HG02759 (cell line): Measurements from ENCODE around the gene NPFF.
A peak's percentile ranks its signal among the peaks of the same experiment; 100 is the strongest.
"Not testable (repeated sequence)": the region's sequence is repeated elsewhere in the genome, so short reads cannot be mapped to it uniquely, and the experiment has no call there.

Experiments
- ATAC-seq: cut with Tn5 transposase; IDR thresholded peaks from one replicate; pipeline ENCODE4 v1.9.1; 2021; ENCODE audit warnings: mild to moderate bottlenecking, moderate library complexity; ENCODE audit not compliant: unreplicated experiment

The NPFF gene

DNA sequence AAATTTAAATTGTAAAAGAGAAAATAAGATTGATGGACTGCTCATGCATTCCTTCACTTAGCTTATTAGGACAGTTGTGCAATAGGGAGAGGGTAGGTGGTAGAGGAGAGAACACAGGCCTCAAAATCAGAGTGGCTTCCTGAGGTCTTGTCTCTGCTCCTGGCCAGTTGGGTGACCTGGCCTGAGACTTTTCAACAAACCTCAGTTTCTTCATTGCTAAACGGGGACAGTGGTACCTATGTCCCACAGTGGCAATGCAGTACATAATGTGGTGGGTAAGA lies 10.6 kb downstream of the NPFF start:
- ATAC-seq, result no peak

DNA sequence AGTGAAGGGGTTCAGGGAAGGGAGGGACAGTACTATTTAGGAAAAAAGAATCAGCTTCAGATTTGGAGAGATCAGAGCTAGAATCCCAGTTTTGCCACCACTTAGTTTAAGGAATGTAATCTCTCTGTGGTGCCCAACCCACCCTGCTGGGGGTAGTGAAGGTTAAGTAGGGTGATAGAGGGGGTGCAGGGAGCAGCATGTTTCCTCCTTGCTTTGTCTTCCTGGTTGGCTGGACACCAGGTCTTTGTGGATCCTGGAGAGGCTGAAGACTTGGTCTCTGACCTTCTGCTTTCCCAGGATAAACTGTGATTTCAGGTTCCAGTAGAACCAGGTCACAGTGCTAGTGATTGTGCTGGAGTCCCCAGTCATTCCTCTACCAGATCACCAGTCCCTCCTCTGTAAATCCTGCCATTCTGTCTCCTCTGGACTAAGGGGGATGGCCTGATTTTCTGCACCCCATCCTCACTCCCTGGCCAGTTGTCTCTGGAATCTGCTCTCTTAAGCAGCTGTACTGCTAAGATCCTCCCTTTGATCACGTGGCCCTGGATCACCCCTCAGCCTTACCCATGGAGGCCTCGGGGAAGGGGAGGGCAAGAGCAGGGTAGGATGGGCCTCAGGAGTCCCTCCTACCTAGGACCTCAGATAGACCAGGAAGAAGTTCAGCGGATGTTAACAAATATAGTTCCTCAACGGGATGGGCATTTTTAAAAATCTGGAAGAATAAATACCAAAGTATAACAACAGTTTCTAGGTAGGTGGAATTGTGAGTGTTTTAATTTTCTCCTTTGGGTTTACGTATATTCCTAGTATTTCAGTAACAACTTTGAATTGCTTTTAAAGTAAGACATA lies 11.2 kb downstream of the NPFF start:
- ATAC-seq, result no peak

DNA sequence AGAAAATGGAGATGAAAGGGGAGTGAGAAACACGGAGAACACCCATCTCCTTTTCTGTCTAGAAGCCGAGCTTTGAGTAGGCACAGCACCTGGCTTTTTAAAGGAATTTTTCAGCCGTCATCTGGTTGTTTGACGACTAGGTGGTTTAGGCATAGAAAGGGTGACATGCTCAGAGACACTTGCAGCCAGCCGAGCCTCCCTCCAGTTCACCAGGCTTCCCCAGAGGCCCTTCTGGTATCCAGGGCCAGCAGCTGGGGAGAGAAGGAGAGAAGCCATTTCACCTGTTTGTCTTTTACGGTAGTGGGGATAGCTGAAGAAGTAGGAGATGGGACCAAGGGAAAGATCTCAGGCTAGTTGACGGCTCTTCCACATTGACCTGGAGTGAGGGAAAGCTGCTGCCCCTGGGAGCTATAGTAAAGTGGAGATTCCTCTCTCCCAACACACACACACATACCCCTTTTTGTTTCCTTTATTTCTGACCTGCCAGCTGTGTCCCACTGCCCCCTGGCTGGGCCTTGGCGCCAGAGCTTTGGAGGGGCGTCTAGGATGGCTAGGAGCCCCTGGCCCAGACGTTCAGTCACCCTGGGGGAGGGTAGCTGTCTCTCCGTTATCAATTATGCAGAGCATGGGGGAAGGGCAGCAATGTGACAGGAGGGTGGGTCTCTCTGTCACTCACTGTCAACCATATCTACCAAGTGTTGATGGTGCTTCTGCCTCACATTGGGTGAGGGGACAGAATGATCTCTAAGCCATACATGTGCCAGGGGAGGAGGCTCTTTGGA lies 13.5 kb downstream of the NPFF start:
- no peak for ATAC-seq

DNA sequence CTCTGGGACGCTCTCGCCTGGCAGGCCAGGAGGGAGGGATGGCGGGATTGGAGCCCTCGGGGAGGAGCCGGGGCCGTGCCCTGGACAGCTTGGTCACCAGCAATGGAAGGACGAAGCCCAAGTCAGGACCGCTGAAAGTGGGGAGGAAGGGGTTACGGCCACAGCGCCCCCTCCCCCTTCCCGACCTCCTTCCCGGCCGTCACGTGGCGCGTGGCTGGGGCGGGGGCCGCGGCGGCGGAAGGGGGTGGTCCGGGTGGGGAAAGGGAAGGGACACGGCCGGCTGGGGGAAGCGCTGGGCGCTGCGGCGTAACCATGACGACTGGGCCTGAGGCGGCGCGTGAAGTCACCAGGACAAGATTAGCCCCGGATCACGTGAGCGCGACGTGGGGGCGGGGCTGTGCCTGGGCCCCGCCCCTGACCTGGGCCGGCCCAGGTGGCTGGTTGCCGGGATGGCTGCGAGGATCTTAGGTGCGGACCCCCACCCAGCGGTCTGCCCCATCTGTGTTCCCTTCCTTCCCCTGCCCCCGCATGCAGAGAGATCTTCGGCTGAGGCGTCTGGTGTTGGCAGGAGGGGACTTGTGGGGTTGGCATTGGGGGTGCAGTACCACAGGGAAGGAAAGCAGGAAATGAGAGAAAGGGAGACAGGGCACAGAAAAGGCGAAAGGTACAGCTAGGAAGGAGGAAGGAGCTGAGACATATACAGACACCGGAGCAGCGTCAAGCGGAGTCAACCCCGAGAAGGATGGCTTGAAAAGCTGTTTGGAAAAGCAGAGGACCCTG lies 14.3 kb downstream of the NPFF start:
- ATAC-seq, result peak; percentile 93

DNA sequence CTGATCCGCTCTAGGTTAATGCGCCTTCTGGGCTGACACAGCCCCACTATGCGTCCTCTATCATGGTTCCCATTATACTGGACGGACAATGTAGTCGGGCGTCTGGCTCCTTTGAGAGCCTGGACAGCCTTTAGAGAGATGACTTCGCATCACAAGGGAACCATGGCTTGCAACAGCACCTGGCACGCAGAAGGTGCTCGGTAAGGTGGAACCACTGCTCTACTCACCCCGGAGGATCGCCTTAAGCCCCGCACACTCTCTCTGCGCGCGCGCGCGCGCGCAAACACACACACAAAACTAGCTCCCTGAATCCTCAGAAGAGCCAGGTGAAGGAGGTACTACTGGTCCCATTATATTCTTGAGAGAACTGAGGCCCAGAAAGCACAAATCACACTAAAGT lies 15.1 kb downstream of the NPFF start:
- no peak for ATAC-seq

DNA sequence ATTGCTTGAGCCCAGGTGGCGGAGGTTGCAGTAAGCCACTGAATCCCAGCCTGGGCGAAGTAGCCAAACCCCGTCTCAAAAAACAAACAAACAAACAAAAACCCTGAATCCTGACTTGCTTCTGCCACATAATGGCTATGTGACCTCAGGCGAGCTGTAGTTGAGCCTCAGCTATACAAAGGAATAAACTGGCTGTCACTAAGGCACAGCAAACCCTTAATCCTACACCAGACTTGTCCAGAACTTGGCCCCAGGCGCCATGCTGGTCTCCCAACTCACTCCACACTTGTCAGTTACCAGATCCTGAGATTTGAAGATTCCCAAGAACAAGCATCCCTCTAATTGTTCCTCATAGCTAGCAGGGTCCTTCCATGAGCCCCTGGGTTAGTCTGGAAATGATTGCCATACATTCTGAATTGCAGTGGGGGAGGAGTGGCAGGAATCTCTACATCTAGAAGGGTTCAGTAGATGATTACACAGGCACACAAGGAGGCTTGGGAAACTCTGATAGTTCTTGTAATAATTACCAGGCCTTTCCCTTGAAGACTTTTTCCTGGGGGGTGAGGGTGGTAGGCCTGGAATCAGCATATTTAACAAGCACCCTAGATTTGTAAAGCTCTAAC lies 17.9 kb downstream of the NPFF start:
- no peak for ATAC-seq

DNA sequence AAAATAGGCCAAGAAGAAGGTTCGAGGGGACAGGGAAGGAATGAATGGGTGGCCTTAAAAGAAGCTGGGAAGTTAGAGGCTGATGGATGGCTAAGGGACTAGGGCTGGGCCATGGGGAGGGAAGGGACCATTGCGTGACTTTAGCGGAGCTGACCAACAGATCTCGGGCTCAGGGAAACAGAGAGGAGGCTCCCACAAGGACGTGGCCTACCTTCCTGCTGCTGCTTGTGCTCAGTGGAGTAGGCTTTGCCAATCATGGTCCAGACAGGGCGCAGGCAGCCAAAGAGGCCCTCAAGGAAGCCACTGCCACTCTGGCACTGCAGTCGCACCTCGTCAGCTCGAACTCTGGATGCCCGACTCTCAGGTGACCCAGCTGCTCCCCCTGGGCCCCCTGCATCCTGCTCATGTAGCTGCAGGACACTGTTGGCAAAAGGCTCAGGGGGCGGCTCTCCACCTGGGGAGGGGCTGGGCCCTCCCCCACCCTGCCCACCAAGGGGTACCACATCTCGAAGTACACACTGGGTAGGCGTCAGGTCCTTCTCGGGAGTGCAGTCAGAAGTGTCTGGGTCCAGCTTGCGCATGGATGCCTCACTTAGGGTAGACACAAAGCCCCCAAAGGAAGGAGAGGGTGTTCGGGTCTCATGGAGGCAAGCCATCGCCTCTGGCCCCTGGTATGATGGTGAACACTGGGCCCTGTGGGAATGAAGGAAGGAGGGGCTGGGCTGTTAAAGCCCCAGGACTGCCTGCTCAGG lies 20.4 kb downstream of the NPFF start:
- ATAC-seq, result no peak

DNA sequence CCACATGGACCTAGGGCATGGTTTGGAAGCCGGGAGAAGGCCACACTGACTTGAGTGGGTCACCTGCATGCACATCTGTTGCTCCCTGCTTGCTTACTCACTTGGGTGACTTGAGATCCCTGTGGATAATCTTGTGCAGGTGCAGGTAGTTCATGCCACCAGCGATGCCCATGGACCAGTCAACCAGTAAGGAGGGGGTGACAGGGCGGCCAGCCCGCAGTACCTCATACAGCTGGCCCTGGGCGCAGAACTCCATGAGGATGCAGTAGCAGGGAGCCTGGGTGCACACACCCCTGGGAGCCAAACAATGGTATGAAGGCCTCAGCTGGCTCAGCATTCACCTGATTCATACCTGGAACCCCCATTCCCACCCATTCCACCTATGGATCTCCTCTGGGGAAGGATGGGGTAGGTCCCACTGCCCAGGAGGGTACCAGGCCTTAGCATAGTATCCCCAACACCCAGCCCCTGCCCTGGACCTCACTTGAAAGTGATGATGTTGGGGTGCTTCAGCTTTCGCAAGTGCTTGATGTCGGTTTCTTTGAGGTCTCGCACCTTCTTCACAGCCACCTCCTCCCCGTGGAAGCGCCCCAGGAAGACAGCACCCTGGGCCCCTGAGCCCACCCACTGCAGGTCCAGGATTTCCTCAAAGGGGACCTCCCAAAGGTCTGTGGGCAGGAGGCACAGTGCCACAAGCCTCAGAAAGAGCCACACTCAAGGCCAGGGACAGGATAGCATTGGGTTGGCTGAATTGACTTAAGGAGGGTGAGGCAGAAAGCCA lies 21.1 kb downstream of the NPFF start:
- ATAC-seq, result no peak

DNA sequence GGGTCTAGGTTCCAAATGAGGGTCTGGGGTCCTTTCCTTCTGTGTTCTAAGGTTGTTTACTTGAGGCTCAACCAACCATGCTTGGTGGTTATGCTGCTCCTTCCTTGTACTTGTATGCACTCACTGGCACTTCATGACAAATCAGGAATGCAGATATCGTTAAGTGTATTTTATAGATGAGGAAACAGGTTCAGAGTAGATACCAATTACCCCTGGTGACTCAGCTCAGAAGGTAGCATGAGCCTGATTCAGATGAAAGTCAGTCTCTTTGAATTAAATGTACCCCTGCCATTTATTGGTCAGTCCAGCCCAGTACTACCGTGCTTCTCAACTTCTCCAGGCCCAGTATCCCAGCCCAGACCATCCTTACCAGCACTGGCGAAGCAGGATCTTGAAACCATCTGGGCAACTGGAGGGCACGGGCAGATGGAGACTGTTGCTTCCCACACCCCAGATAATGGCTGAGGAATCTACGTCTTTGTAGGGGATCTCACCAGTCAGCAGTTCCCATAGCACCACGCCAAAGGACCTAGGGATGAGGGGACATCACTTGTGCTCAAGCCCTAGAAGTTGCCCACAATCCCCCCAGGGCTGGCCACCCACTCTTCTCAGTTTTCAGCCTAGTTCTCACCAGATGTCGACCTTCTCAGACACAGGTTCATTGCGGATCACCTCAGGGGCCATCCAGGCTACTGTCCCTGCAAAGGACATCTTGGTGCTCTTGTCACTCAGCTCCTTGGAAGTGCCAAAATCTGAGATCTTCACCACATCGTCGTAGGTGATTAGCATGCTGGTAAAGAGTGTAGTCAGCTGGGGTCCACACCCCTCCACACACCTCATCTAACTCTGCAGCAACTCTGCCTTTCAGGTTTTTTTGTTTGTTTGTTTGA lies 22.4 kb downstream of the NPFF start:
- ATAC-seq, result no peak

DNA sequence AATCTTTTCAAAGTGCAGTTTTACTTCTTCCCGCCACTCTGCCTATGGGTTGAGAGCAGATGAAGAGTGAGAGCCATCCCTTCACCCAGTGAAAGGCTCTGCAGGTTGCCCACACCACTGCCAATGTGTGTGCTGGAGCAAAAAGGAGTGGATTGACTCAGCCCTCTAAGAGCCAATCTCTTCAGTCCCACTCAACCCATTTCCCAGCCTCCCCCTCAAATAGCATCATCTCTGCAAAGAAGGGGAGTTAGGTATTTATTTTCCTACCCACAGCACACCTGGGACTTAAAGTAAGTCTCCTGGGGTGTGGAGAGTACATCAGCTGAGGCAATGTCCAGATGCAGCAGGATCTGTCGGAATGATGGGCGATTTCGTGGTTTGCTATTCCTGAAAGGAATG lies 23.3 kb downstream of the NPFF start:
- no peak for ATAC-seq

DNA sequence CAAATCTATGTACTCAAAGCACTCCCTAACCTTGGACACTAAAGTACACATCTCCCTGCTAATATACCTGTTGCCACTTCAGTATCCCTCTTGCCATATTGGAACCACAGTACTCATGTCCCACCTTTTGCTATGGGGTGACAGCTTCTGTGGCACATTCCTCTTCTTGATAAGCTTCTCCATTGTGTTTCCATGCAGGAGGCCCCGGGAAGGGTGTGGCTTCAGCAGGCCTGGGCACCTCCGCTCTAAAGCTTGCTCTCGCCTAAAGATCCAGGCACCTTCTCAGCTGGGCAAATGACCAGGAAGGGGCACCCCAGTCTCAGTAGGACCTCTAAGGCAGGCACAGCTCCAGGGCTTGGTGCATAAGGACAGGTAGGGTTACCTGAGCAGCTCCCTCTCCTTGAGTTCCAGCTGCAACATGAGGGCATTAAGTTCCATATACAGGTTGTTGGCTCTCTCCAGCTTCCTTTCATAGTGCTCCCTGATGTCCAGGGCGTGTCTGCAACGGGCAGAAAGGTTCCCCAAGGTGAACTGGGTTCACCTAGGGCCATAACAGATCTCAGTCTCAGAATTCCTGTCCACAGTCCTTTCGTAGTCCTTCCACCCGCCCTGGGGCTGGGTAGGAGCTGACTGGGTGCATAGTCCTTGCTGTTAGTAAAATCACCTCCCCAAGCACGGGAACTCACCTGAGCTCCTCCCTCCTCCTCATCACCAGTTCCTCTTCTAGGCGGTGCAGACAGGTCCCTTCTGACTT lies 23.9 kb downstream of the NPFF start:
- no peak for ATAC-seq

DNA sequence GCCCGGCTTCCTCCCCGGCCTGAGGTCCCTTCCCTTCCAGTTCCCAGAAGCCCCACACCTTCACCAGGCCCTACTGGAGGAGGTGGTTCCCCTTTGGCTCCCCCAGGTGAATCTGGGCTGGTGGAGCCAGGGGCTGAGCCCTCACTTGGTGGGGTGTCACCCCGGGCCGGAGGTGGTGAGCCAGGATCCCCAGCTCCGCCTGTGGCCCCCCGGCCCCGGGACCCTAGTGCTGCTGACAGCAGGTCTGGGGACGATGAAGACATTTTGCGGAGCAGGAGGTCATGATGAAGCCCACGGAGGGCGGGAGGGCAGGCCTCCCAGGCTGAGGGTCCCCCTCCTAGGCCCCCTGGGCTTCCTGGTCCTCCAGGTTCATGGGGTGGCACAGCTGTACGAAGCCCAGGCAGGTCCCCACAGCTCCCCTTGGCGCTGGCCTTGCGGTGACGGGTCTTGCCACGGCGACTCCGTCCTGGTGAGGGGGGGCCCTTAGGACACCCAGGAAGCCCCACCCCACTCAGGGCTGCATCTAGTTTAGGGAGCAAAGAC lies 24.6 kb downstream of the NPFF start:
- ATAC-seq, result no peak

DNA sequence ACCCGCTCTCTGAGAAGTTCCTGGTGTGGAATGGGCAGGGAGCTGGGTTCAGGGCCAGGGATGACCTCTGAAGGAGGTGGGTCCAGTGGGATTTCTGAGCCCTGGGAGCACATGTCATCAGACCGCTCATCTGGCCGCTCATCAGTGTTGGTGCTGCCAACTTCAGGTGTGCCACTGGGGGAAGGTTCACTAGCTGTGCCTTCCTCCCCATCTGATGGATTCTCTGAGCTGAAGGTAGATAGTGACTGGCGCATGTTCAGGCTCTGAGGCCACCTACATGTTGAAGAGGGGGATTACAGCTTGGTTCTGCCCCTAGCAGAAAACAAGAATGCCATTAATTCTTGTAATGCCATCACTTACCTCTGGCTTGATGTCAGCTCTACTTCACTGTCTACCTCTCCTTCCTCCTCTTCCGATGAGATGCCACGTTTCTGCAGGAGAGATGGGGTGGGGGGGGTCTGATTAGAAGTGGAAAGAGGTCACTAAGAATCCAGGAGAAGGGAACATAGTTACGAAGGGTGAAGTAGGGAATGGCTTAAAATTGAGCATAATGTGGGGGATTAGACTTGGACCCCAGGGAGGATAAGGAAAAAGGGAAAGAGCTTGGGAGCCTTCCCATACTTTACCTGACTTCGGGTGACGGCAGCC lies 25.2 kb downstream of the NPFF start:
- ATAC-seq, result no peak

DNA sequence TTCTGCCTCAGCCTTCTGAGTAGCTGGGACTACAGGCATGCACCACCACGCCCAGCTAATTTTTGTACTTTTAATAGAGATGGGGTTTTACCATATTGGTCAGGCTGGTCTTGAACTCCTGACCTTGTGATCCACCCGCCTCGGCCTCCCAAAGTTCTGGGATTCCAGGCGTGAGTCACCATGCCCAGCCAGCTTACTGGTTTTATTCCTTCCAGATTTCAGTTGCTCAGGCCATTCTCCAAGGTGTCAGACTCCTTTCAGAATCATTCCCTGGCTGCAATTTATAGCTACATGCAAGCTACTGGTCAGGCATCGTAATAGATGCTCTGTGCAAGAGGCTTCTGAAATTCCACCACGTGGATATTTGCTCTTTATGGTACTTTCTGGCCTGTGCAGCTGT lies 25.8 kb downstream of the NPFF start:
- not testable (repeated sequence) for ATAC-seq

DNA sequence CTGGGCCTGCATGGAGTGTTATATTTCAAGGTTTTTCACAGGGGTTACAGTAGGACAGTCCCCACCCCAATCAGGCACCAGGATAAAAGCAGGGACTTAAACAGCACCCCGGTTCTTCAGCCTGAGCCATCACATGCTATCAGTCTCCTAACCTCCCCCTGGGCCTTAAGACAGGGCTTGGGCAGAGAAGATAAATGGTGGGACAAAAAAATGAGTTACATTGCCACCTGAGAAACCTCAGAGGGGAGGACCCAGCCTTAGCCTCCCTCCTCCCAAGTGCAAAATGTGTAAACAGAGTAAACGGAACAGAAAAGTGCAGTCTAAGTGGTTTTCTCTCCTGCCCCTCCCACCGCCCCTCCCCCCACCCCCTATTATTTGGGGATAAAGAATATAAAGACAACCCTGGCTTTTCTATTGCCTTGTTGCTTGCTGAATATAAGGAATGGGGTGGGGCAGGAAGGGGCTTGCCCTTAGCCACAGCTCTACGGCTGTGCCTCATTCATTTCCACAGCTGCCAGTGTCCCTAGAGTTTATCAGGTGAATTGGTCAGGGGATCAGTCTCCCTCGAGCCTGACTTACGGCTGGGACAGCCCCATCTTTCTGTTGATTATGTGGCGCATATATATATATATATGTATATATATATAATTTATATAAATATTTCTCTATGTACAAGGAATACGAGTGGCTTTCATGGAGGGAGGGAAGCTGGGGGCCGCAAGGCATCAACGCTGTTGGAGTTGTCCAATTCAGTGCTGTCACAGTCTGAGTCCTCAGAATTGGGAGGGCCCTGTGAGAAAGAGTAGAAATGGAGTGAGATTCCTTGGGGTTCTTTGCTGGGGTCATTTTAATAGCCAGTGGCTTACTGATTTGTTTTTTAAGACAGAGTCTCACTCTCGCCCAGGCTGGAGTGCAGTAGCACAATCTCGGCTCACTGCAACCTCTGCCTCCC lies 26.5 kb downstream of the NPFF start:
- ATAC-seq, result no peak

DNA sequence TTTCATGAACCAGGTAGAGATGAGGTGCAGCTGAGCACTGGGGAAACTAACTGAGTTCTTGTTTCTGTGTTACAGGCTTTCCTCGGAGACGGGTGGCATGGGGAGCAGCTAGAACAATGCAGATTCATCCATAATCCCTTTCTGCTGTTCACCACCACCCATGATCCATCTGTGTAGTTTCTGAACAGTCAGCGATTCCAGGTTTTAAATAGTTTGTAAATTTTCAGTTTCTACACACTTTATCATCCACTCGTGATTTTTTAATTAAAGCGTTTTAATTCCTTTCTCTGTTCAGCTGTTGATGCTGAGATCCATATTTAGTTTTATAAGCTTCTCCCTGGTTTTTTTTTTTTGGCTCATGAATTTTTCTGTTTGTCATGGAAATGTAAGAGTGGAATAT lies 28.0 kb downstream of the NPFF start:
- no peak for ATAC-seq
